GM19043 (cell line): ENCODE measurements around the gene LRRTM2.
"Not testable (repeated sequence)": the region's sequence is repeated elsewhere in the genome, so short reads cannot be mapped to it uniquely, and the experiment has no call there.

Source experiments
- ATAC-seq: cut with Tn5 transposase; IDR thresholded peaks from one replicate; pipeline ENCODE4 v1.9.1; 2021; ENCODE audit warnings: low read depth; ENCODE audit not compliant: unreplicated experiment

Gene LRRTM2

DNA sequence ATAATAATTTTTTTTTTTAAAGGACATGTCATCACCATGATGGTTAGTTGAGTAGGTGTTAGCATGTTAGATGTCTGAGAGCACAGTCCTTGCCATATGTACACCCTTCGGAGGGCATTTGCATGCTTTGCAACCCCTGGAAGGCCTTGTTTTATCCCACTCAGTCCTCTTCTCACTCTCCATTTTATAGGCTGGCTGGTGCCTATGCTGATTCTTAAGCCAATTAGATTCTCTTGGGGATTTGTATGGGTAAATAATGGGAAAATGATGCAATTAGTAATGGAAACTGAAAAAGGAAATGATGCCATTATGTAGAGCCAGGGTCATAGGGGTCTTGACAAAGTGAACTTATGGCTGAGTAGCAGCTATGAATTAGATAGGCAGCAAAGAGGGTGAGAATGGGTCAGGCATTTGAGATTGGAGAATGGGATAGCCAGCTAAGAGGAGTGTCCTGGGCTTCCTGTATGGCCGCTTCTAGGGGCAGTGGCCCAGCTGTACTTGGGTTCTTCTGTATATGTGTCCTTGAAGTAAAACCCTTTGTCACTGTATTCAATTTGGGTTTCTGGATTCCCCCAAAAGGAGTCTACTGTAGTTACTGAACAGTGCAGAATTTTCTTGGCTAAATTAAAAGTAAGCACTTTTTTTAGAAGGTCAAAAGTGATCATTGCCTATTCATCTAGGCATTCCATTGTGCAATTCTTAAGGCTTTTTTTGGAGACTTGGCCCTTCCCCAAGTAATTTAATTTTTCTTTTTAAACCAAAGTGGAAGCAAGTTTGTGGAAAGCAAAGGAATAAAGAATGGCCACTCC, 31.6 kb downstream of the LRRTM2 start:
- no peak for ATAC-seq

DNA sequence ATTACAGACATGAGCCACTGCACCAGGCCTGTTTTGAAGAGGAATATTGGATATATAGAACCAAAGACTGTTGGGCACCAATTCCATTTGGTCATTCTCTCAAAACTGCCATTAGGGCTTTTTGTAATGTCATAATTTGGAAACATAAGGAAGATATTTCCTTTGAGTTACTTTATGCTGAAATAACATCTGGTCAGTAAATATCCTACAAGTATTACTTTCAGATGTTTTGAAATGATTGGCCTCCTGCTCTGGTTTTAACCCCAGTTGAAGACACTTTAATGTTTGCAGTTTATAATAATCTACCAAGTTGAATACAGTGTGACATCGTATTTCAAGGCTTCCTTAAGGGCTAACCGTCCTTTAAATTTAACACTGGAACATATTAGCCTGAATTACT, 33.6 kb downstream of the LRRTM2 start:
- ATAC-seq = no peak

DNA sequence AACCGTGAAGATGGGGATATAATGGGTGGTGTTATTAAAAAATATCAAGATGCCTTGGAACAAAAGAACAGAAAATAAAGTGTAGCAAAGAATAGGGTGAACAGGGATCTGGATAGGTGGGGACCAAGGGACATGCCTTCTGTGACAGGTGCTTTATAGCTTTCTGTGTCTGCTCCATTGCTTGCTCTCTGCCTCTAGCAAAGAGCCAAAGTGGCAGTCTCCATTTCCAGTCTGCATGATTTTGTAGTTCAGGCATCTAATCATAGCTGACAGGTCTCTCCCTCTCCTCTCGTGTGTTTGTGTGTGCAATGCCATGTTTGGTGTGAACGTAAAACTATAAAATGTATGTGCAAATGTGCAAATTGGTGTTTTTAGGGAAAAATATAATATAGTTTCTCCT, 35.0 kb downstream of the LRRTM2 start:
- ATAC-seq = no peak

DNA sequence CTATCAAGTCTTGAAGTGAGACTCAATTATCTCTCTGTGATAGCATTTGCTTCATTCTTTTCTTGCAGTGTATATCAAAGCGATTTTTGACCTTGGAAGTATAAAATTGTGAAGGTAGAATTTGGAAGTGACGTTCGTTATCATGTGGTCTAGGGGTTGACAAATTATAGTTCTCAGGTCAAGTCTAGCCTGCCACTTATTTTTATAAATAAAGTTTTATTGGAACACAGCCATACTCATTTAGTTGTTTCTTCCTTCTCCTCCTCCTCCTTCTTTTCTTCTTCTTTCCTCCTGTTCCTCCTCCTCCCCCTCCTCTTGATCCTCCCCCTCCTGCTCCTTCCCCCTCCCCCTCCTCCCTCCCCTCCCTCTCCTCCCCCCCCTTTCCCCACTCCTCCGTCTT, 38.0 kb downstream of the LRRTM2 start:
- ATAC-seq = no peak

- ATAC-seq = not testable (repeated sequence)
Measured at GRCh38 chr5:138834853-138835252, 40.3 kb downstream of the LRRTM2 start.

DNA sequence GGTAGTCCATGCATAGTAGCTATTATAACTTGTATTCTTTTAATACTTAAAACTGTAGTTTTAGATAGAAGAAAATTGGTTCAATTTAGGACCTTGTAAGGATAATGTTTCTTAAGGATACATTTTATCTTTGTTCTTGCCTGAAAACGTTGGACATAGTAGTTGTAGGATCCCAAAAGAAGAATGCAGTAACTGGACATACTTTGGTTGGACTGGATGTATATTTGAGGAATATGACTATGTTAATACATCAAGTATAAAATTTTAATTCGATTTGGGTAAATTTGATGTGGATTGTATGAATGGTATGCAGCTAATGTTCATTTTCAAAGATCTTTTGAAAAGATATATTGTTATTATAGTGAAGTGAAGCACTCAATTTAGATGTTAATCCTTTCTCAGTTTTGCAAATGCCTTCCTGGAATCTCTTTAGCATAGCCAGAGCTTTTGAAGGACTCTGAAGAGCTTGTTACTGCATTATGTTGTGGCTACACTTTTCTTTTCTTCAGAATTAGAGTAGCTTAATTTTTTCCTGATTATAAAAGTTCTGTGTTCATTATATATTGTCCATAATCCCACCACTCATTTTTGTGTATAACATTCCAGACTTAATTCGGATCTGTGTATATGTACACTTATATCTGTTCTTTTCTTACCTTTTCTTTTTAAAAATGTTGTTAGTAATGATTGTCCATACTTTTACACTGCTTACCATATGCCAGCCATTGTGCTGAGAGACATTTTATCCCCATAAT, 41.2 kb downstream of the LRRTM2 start:
- ATAC-seq = no peak

- no peak for ATAC-seq
Measured at GRCh38 chr5:138833080-138833479, 42.1 kb downstream of the LRRTM2 start.

DNA sequence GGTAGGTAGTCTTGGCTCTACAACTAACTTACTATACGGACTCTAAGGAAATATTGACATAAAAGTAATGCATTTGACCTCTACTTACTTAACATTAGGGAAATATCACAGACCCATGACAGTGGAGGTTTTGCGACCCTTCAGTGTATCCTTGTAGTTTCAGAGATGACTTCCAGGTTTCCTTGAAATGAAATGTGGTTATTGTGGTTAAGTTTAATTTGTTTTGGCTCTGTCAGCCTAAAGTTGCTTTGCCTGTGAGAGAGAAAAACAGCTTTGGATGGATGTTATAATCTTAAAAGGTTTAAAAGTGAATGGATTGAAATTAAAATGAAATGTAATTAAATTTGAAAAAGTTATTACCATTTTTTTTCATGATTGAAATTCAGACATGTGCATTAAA, 42.9 kb downstream of the LRRTM2 start:
- no peak for ATAC-seq

- ATAC-seq = no peak
Measured at GRCh38 chr5:138831703-138832102, 43.4 kb downstream of the LRRTM2 start.

GRCh38 chr5:138829341-138829740, 45.8 kb downstream of the LRRTM2 start:
- ATAC-seq = no peak

GRCh38 chr5:138828556-138828955, 46.6 kb downstream of the LRRTM2 start:
- ATAC-seq = no peak

- ATAC-seq = no peak
Measured at GRCh38 chr5:138824924-138825863, 49.9 kb downstream of the LRRTM2 start.

DNA sequence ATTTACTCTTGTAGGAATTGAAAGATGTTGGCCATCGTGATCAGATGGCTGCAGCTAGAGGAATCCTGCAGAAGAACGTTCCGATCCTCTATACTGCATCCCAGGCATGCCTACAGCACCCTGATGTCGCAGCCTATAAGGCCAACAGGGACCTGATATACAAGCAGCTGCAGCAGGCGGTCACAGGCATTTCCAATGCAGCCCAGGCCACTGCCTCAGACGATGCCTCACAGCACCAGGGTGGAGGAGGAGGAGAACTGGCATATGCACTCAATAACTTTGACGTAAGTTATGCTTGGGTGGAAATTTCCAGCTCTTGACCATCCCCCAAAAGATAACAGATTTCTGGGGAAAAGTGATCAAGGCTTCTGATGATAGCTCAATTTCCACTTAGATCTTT, 50.6 kb downstream of the LRRTM2 start:
- no peak for ATAC-seq

GRCh38 chr5:138820695-138821094, 54.4 kb downstream of the LRRTM2 start:
- ATAC-seq = no peak

GRCh38 chr5:138819081-138819480, 56.1 kb downstream of the LRRTM2 start:
- ATAC-seq = no peak
